ENCODE results near the gene VRK2.
"Not testable (repeated sequence)": the region's sequence is repeated elsewhere in the genome, so short reads cannot be mapped to it uniquely, and the experiment has no call there.

DNA sequence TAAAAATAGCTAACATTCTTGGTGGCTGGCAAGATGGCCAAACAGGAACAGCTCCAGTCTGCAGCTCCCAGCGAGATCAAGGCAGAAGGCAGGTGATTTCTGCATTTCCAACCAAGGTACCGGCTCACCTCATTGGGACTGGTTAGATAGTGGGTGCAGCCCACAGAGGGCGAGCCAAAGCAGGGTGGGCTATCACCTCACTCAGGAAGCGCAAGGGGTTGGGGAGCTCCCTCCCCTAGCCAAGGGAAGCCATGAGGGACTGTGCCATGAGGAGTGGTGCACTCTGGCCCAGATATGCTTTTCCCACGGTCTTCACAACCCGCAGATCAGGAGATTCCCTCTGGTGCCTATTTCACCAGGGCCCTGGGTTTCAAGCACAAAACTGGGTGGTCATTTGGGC is 121.5 kb downstream of the VRK2 start:
- TF ChIP-seq, protein P1, sequence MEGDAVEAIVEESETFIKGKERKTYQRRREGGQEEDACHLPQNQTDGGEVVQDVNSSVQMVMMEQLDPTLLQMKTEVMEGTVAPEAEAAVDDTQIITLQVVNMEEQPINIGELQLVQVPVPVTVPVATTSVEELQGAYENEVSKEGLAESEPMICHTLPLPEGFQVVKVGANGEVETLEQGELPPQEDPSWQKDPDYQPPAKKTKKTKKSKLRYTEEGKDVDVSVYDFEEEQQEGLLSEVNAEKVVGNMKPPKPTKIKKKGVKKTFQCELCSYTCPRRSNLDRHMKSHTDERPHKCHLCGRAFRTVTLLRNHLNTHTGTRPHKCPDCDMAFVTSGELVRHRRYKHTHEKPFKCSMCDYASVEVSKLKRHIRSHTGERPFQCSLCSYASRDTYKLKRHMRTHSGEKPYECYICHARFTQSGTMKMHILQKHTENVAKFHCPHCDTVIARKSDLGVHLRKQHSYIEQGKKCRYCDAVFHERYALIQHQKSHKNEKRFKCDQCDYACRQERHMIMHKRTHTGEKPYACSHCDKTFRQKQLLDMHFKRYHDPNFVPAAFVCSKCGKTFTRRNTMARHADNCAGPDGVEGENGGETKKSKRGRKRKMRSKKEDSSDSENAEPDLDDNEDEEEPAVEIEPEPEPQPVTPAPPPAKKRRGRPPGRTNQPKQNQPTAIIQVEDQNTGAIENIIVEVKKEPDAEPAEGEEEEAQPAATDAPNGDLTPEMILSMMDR (IDR thresholded peaks at IDR 0.05) = not testable (repeated sequence)
- not testable (repeated sequence) for TF ChIP-seq EP300, POLR2A (IDR thresholded peaks at IDR 0.05)
